ENCODE data around the gene C1QTNF4. TPM values are rescaled to one million over a fixed set of nuclear protein-coding genes. Genes with fewer than 3 reads are reported as not detected.

C1QTNF4 gene
- total RNA-seq, 4 donors from 2014 or later = 0.35 to 0.57 (median 0.41) TPM; not detected in 1

DNA sequence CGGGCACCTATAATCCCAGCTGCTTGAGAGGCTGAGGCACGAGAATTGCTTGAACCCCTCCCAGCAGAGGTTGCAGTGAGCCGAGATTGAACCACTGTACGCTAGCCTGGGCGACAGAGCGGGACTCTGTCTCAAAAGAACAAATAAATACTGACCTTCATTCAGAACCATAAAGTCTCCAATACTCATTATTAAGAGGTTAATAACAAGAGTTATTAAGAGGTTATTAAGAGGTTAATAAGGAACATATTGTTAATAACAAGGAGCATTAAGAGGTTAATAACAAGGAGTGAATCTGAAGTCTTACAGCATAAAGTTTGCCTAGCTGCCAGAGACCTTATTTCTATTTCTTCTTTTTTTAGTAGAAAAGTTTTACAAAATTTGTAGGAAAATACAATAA lies 48.9 kb downstream of the C1QTNF4 start:
- peaks cover 13 to 70% (median 33%) of the 10 kb centered on the region in 3 donors for H3K4me1 ChIP-seq
- intact Hi-C loops (cut with DNase I) = no loop called here

DNA sequence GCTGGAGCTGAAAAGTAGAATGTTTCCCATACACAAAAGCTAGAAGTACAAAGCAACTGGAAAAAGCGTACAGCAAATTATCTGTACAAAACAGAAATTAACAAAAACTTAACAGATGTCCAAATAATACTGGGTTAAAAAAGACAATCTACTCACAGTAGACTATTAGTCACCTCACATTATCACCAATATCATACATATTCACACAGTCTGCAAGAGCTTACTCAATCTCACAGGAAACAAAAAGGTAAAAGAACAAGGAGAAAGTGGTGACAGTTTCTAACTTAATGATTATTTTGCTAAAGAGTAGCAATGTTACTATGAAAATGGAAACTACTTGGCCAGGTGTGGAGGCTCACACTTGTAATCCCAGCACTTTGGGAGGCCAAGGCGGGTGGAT lies 53.1 kb downstream of the C1QTNF4 start:
- TF ChIP-seq POLR2A (IDR thresholded peaks at IDR 0.05) = no peak
- TF ChIP-seq, protein P1, sequence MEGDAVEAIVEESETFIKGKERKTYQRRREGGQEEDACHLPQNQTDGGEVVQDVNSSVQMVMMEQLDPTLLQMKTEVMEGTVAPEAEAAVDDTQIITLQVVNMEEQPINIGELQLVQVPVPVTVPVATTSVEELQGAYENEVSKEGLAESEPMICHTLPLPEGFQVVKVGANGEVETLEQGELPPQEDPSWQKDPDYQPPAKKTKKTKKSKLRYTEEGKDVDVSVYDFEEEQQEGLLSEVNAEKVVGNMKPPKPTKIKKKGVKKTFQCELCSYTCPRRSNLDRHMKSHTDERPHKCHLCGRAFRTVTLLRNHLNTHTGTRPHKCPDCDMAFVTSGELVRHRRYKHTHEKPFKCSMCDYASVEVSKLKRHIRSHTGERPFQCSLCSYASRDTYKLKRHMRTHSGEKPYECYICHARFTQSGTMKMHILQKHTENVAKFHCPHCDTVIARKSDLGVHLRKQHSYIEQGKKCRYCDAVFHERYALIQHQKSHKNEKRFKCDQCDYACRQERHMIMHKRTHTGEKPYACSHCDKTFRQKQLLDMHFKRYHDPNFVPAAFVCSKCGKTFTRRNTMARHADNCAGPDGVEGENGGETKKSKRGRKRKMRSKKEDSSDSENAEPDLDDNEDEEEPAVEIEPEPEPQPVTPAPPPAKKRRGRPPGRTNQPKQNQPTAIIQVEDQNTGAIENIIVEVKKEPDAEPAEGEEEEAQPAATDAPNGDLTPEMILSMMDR (IDR thresholded peaks at IDR 0.05) = no peak
- peak overlapping the region in 3 of 4 donors; percentile 51 to 81 (median 68) for H3K27ac ChIP-seq
- peaks cover 20 to 82% (median 45%) of the 10 kb centered on the region in 3 donors for H3K4me1 ChIP-seq
- H3K9me3 ChIP-seq = no peaks in the 10 kb centered on the region
- DNase-seq = no peak
- WGBS, 2 donors = 88 to 92% methylated on average over 2 of the region's 2 CpGs
- H3K36me3 ChIP-seq = peaks cover 0 to 4% (median 0%) of the 10 kb centered on the region in 3 donors
- no peak overlapping the region for H3K4me3 ChIP-seq
- H3K27me3 ChIP-seq = no peaks in the 10 kb centered on the region
- intact Hi-C loops (cut with DNase I) = no loop called here

More for the DNA sequence above, 48.9 kb downstream of the C1QTNF4 start:
- peaks cover 0 to 5% (median 0%) of the 10 kb centered on the region in 3 donors for H3K36me3 ChIP-seq
- 93 to 95% methylated on average over 6 of the region's 6 CpGs for WGBS, 2 donors
- no peaks in the 10 kb centered on the region for H3K9me3 ChIP-seq
- no peaks in the 10 kb centered on the region for H3K27me3 ChIP-seq
- H3K4me3 ChIP-seq = no peak overlapping the region
- no peak for DNase-seq
- no peak for TF ChIP-seq POLR2A (IDR thresholded peaks at IDR 0.05)
- TF ChIP-seq, protein P1 (IDR thresholded peaks at IDR 0.05) = no peak
- no peak overlapping the region for H3K27ac ChIP-seq

DNA sequence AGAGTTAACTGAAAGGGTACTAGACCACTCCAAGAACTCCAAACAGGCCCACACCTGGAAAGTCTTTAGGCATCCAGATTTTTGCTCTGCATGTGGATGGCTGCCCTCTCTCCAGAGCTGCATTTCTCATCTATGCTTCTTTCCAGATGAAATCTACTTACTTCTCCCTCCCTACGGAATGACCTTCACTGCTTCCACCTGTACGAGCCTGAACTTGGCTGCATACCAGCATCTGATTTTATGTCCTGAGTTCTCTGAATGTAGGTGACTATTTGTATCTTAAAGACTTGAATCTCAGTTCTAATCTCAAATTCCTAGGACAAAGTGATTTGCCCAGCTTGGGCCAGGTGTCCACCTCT lies 54.6 kb downstream of the C1QTNF4 start:
- DNase-seq = no peak
- Histone ChIP-seq H3K4me3 (no peak overlapping the region), H3K27me3 (no peaks in the 10 kb centered on the region), H3K4me1 (peaks cover 20 to 88% (median 45%) of the 10 kb centered on the region in 3 donors), H3K9me3 (no peaks in the 10 kb centered on the region), H3K27ac (peak overlapping the region; percentile 10 to 81 (median 50)), H3K36me3 (peaks cover 0 to 14% (median 0%) of the 10 kb centered on the region in 3 donors)
- 39 to 40% methylated on average over 2 of the region's 2 CpGs for WGBS, 2 donors
- TF ChIP-seq POLR2A (IDR thresholded peaks at IDR 0.05) = no peak
- TF ChIP-seq, protein P1 (IDR thresholded peaks at IDR 0.05) = no peak
- intact Hi-C loops (cut with DNase I) = no loop called here

Small RNA genes within 50 kb of the gene (small RNA-seq; reads per million reads assigned to genes)
- gene RN7SL652P (0 reads per million in 4 donors), gene RNU5E-10P (0 reads per million in 4 donors)

Other genes with a start within 250 kb of the C1QTNF4 start
- gene MYBPC3, start 241.7 kb downstream of the C1QTNF4 start, total RNA-seq = under 1 TPM in 1 of 4 donors, not detected in 3; 0.08 TPM
- gene SPI1, start 215.9 kb downstream of the C1QTNF4 start, total RNA-seq = 10 to 100 TPM in 2 of 4 donors, 1 to 10 TPM in 2; 2.6 to 15.4 (median 8.8) TPM
- 10 to 100 TPM; 10.9 to 44.3 (median 13.8) TPM for gene SLC39A13, start 185.8 kb downstream of the C1QTNF4 start, total RNA-seq
- gene PSMC3, start 168.0 kb downstream of the C1QTNF4 start, total RNA-seq = 100 to 1,000 TPM in 3 of 4 donors, 10 to 100 TPM in 1; 72.9 to 134 (median 122) TPM
- under 1 TPM in 1 of 4 donors, not detected in 3; 0.38 TPM for gene RAPSN, start 145.3 kb downstream of the C1QTNF4 start, total RNA-seq
- gene CELF1, start 41.3 kb downstream of the C1QTNF4 start, total RNA-seq = 10 to 100 TPM; 50.4 to 88.9 (median 64.1) TPM
- gene PTPMT1, start 28.8 kb downstream of the C1QTNF4 start, total RNA-seq = 10 to 100 TPM; 67.7 to 92.3 (median 78.7) TPM
- gene KBTBD4, start 15.4 kb downstream of the C1QTNF4 start, total RNA-seq = 10 to 100 TPM; 12.4 to 22.7 (median 16.0) TPM
- 10 to 100 TPM; 65.5 to 89.9 (median 83.6) TPM for gene NDUFS3, start 15.3 kb downstream of the C1QTNF4 start, total RNA-seq
- gene FAM180B, start 7.7 kb downstream of the C1QTNF4 start, total RNA-seq = not detected
- gene MTCH2, start 48.1 kb upstream of the C1QTNF4 start, total RNA-seq = 10 to 100 TPM; 44.5 to 67.2 (median 53.9) TPM
- gene AGBL2, start 121.0 kb upstream of the C1QTNF4 start, total RNA-seq = under 1 TPM in 3 of 4 donors, not detected in 1; 0.35 to 0.76 (median 0.57) TPM
- 100 to 1,000 TPM in 1 of 4 donors, 10 to 100 TPM in 3; 52.4 to 159 (median 79.0) TPM for gene FNBP4, start 172.9 kb upstream of the C1QTNF4 start, total RNA-seq